Transverse colon (tissue), 4 donors: ENCODE results near the gene KRT14. TPM values are rescaled to one million over a fixed set of nuclear protein-coding genes. Genes with fewer than 3 reads are reported as not detected.

Experiments
- total RNA-seq, 4 donors: library from RNA; depleted of rRNA; stranded (reverse); fragments of >200 nt; gene quantifications; one replicate each; pipeline ENCODE4 v1.1.0, GENCODE V29; 2016

KRT14 gene
- total RNA-seq, 4 donors from 2014 or later: 0.32 to 0.68 TPM; not detected in 2

Other genes starting within 250 kb of the KRT14 start
- not detected for gene KRT33A, start 236.1 kb downstream of the KRT14 start, total RNA-seq
- not detected for gene KRT33B, start 217.1 kb downstream of the KRT14 start, total RNA-seq
- gene KRT34, start 204.6 kb downstream of the KRT14 start, total RNA-seq: not detected
- not detected for gene KRT31, start 189.3 kb downstream of the KRT14 start, total RNA-seq
- not detected for gene KRT37, start 162.3 kb downstream of the KRT14 start, total RNA-seq
- gene KRT38, start 145.9 kb downstream of the KRT14 start, total RNA-seq: not detected
- gene KRT32, start 119.5 kb downstream of the KRT14 start, total RNA-seq: not detected
- not detected for gene KRT35, start 105.7 kb downstream of the KRT14 start, total RNA-seq
- gene KRT36, start 97.0 kb downstream of the KRT14 start, total RNA-seq: not detected
- under 1 TPM in 1 of 4 donors, not detected in 3; 0.27 TPM for gene KRT13, start 81.3 kb downstream of the KRT14 start, total RNA-seq
- 10 to 100 TPM in 1 of 4 donors, 1 to 10 TPM in 2, under 1 TPM in 1; 0.80 to 17.6 (median 7.4) TPM for gene KRT15, start 68.0 kb downstream of the KRT14 start, total RNA-seq
- 1,000 to 10,000 TPM in 3 of 4 donors, 100 to 1,000 TPM in 1; 788 to 3,666 (median 2,734) TPM for gene KRT19, start 58.6 kb downstream of the KRT14 start, total RNA-seq
- gene KRT9, start 14.8 kb downstream of the KRT14 start, total RNA-seq: not detected
- under 1 TPM in 1 of 4 donors, not detected in 3; 0.79 TPM for gene KRT16, start 25.9 kb upstream of the KRT14 start, total RNA-seq
- gene KRT17, start 37.7 kb upstream of the KRT14 start, total RNA-seq: 10 to 100 TPM in 1 of 4 donors, not detected in 3; 37.6 TPM
- 100 to 1,000 TPM in 3 of 4 donors, 10 to 100 TPM in 1; 93.3 to 520 (median 241) TPM for gene EIF1, start 102.0 kb upstream of the KRT14 start, total RNA-seq
- not detected for gene GAST, start 125.4 kb upstream of the KRT14 start, total RNA-seq
- gene HAP1, start 147.7 kb upstream of the KRT14 start, total RNA-seq: under 1 TPM in 2 of 4 donors, not detected in 2; 0.55 to 0.79 TPM
- gene JUP, start 199.8 kb upstream of the KRT14 start, total RNA-seq: 100 to 1,000 TPM; 396 to 595 (median 513) TPM
- 10 to 100 TPM; 18.7 to 39.6 (median 22.5) TPM for gene P3H4, start 225.1 kb upstream of the KRT14 start, total RNA-seq
- 10 to 100 TPM in 3 of 4 donors, 1 to 10 TPM in 1; 7.1 to 61.1 (median 12.6) TPM for gene FKBP10, start 226.1 kb upstream of the KRT14 start, total RNA-seq
- gene NT5C3B, start 249.3 kb upstream of the KRT14 start, total RNA-seq: 10 to 100 TPM in 3 of 4 donors, 1 to 10 TPM in 1; 10.0 to 30.8 (median 24.6) TPM